Fibroblast of the aortic adventitia (primary cell): ENCODE results near the gene KRT9. TPM values are rescaled to one million over a fixed set of nuclear protein-coding genes. Genes with fewer than 3 reads are reported as not detected.

ENCODE experiments used
- DNase-seq: peaks from one replicate; pipeline ENCODE4 v3.0.0-alpha.2; 2010; ENCODE audit warnings: low read depth
- H3K4me3 ChIP-seq: 2 replicates; pipeline ENCODE4 v1.5.1; 2011; ENCODE audit warnings: low read depth, mild to moderate bottlenecking, control low read depth, low read length, moderate library complexity
- total RNA-seq: library from RNA; depleted of rRNA; stranded (reverse); fragments of >200 nt; gene quantifications from 2 replicates; pipeline ENCODE4 v1.2.3, GENCODE V29; 2012; ENCODE audit warnings: low replicate concordance
- TF ChIP-seq, protein P1 (sequence below): IDR thresholded peaks from 2 replicates; pipeline ENCODE4 v1.5.1; 2011; ENCODE audit warnings: mild to moderate bottlenecking, low read length, control low read depth, inconsistent platforms; ENCODE audit not compliant: insufficient read depth

The KRT9 gene
- total RNA-seq, 1 donor, result not detected

DNA sequence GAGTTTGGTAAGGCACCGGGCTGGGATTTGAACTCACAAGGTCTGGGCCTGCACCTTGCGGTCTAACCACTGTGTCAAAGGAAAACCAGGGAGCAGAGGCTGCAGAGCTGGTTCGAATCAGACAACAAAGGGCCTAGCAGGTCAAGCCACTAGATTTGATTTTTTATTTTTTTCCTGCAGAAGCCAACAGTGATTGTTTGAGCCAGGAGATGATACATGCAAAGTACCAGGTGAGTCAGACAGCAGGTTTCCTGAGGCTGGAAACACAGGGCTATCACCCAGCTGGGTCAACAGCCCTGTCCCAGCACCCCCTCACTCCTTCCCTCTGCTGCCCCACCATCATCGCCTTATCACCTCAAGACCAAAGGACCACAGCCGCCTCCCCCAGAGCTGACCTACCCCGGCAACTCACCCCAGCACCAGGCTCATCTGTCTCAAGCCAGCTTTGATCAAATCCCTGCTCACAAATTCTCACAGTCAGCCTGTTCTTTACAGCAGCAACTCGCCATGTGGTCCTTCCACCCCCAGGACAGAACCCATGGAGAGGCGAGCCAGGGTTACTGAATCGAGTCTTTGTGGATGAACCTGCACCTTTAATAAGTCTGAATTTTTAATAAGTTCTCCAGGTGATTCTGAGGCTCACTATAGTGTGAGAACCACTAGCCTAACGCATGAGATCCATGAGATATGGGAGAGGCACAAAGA is 30.8 kb downstream of the KRT9 start:
- no peak for DNase-seq
- TF ChIP-seq, protein P1, sequence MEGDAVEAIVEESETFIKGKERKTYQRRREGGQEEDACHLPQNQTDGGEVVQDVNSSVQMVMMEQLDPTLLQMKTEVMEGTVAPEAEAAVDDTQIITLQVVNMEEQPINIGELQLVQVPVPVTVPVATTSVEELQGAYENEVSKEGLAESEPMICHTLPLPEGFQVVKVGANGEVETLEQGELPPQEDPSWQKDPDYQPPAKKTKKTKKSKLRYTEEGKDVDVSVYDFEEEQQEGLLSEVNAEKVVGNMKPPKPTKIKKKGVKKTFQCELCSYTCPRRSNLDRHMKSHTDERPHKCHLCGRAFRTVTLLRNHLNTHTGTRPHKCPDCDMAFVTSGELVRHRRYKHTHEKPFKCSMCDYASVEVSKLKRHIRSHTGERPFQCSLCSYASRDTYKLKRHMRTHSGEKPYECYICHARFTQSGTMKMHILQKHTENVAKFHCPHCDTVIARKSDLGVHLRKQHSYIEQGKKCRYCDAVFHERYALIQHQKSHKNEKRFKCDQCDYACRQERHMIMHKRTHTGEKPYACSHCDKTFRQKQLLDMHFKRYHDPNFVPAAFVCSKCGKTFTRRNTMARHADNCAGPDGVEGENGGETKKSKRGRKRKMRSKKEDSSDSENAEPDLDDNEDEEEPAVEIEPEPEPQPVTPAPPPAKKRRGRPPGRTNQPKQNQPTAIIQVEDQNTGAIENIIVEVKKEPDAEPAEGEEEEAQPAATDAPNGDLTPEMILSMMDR, result no peak
- no peak overlapping the region for H3K4me3 ChIP-seq

DNA sequence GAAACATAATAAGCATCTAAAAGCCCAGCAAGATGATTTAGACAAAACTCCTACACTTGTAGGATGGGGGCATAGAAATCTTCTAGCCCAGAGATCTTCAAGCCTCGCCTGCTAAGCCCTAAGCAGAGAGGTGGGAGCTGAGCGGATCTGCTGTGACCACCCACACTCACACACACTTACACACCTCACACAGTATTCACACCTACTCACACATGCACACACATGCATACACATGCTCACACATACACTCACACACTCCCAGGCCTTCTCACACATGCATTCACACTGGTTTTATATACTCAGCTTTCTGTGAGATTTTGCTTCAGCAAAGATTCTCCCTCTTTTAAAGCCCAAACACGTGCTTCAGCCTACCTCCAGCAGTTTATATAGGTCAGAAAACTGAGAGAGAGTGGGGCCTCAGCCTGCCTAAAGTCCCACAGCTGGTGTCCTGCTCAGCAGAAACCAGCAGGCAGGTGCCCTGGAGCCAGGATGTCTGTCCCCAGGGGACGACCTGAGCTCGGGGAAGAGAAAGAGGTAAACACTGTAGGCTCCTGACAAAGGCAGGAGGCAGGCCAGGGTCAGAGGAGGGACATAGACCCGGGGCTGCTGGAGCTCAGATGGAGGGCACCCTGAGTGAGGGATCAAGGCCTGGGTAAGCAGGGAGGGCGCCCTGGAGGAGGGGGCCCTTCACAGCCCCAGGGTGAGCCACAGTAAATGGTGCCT is 31.7 kb downstream of the KRT9 start:
- TF ChIP-seq, protein P1, result no peak
- DNase-seq, result no peak
- no peak overlapping the region for H3K4me3 ChIP-seq

DNA sequence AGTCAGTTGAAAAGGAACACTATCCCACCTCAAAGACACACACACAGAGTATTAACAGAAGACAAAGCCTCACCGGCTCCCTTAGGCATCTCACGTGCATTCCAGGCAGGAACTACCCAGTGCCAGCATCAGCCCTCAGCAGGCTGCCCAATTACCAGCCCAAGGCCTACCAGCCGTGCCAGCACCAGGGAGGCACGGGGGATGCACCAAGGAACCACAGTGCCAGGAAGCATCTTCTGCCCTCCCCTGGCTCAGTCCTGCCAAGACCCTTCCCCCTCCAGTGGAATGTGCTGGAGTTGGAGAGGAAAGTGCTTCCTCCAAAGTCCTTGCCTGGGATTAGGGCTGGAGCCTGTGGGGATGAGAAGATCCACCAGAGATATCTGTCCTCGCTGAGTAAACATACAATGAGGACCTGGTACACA is 32.8 kb downstream of the KRT9 start:
- DNase-seq, result no peak
- H3K4me3 ChIP-seq, result no peak overlapping the region
- TF ChIP-seq, protein P1, result no peak

DNA sequence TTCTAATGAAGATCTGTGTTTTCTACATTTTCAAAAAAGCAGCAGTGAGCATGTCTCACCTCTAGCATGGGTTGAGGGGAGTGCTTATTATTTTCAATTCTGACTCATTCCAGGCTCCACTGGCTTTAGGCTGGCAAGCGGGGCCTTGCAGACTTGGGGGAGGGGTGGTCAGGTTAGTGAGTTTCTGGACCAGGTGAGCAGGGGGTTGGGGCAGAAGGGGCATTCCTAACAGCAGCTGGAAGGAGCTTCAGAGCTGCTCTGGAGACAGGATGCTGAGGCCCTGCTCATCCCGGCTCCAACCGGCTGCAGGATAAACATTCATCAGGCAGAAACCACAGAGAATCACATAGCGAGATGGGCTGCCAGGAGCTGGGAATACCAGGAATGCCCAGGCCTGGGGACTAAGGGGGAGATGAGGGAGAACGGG is 33.3 kb downstream of the KRT9 start:
- TF ChIP-seq, protein P1, result no peak
- DNase-seq, result no peak
- H3K4me3 ChIP-seq, result no peak overlapping the region

DNA sequence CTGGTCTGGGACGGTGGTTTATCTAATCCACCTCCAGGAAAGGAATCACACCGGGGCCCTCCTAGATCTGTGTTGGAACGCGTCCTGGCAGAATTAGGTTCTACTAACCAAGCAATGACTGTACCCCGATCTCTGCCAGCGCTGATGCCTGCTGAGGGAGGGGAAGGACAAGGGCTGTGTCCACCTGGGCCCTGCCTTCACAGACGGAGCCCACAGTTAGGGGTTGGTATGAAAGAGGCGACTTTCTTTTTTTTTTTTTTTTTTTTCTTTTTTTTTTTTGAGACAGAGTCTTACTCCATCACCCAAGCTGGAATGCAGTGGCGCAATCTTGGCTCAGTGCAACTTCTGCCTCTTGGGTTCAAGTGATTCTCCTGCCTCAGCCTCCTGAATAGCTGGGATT is 33.9 kb downstream of the KRT9 start:
- peak; percentile 39 for DNase-seq
- TF ChIP-seq, protein P1, result no peak
- no peak overlapping the region for H3K4me3 ChIP-seq

DNA sequence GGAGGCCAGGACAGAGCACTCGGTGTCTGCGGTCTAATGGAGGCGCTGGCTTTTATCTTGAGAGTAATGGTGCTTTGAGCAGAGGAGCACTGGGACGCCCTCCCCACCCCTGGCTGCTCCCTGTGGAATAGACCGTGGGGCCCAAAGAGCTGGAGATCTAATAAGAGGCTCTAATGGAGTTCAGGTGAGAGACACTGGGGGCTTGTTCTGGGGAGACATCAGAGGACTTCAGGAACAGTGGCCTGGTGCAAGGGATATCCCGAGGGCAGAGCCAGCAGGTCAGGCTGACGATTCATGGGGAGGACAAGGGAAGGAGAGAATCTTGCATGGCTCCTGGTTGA is 34.3 kb downstream of the KRT9 start:
- no peak for DNase-seq
- H3K4me3 ChIP-seq, result no peak overlapping the region
- TF ChIP-seq, protein P1, result no peak
